H9 (cell line): ENCODE data around the gene PITPNB. TPM values are rescaled to one million over a fixed set of nuclear protein-coding genes. Genes with fewer than 3 reads are reported as not detected.
A peak's percentile ranks its signal among the peaks of the same experiment; 100 is the strongest.

Experiments
- DNase-seq: peaks from one replicate; pipeline ENCODE4 v3.0.0-alpha.2; 2017
- H2AFZ ChIP-seq: one replicate; pipeline ENCODE4 v1.6.1; 2013; ENCODE audit warnings: mild to moderate bottlenecking, low read length, control low read depth, moderate library complexity
- H2AK5ac ChIP-seq: 2 replicates; pipeline ENCODE4 v1.6.1; 2013; ENCODE audit warnings: low read length, control low read depth, mixed read lengths; ENCODE audit not compliant: insufficient read length
- H2BK120ac ChIP-seq: one replicate; pipeline ENCODE4 v1.6.1; 2013; ENCODE audit warnings: low read depth, mild to moderate bottlenecking, low read length, control low read depth, inconsistent platforms; ENCODE audit not compliant: poor library complexity, severe bottlenecking
- H2BK12ac ChIP-seq: 2 replicates; pipeline ENCODE4 v1.6.1; 2013; ENCODE audit warnings: low read length, control low read depth, mixed read lengths, low read depth; ENCODE audit not compliant: insufficient read length
- H2BK15ac ChIP-seq: 2 replicates; pipeline ENCODE4 v1.6.1; 2013; ENCODE audit warnings: low read depth, low read length, control low read depth
- H2BK20ac ChIP-seq: one replicate; pipeline ENCODE4 v1.6.1; 2013; ENCODE audit warnings: low read depth, mild to moderate bottlenecking, low read length, control low read depth, inconsistent platforms; ENCODE audit not compliant: poor library complexity, severe bottlenecking
- H2BK5ac ChIP-seq: 2 replicates; pipeline ENCODE4 v1.6.1; 2013; ENCODE audit warnings: low read length, control low read depth, mixed read lengths; ENCODE audit not compliant: insufficient read length
- H3K14ac ChIP-seq: 2 replicates; pipeline ENCODE4 v1.6.1; 2013; ENCODE audit warnings: low read length, control low read depth; ENCODE audit not compliant: insufficient read depth
- H3K18ac ChIP-seq: 2 replicates; pipeline ENCODE4 v1.6.1; 2013; ENCODE audit warnings: low read depth, mild to moderate bottlenecking, mixed read lengths, low read length, control low read depth; ENCODE audit not compliant: insufficient read length
- H3K23ac ChIP-seq: 2 replicates; pipeline ENCODE4 v1.6.1; 2013; ENCODE audit warnings: low read length, control low read depth, mixed read lengths, low read depth; ENCODE audit not compliant: insufficient read length
- H3K23me2 ChIP-seq: 2 replicates; pipeline ENCODE4 v1.6.1; 2013; ENCODE audit warnings: low read depth, mild to moderate bottlenecking, mixed read lengths, low read length, control low read depth; ENCODE audit not compliant: insufficient read length, poor library complexity, severe bottlenecking
- H3K27ac ChIP-seq: 2 replicates; pipeline ENCODE4 v1.5.1; 2013; ENCODE audit warnings: low read length, control low read depth, mixed read lengths, low read depth; ENCODE audit not compliant: insufficient read length
- H3K27me3 ChIP-seq: 2 replicates; pipeline ENCODE4 v1.6.1; 2013; ENCODE audit warnings: low read length, control low read depth, inconsistent platforms; ENCODE audit not compliant: insufficient read depth
- H3K4ac ChIP-seq: 2 replicates; pipeline ENCODE4 v1.6.1; 2013; ENCODE audit warnings: low read depth, mild to moderate bottlenecking, control low read depth, inconsistent platforms, low read length, moderate library complexity
- H3K4me1 ChIP-seq: 2 replicates; pipeline ENCODE4 v1.6.1; 2013; ENCODE audit warnings: low read length, control low read depth, inconsistent platforms; ENCODE audit not compliant: insufficient read depth
- H3K4me2 ChIP-seq: 2 replicates; pipeline ENCODE4 v1.6.1; 2013; ENCODE audit warnings: low read length, control low read depth, mixed read lengths; ENCODE audit not compliant: insufficient read length, insufficient read depth
- H3K56ac ChIP-seq: 2 replicates; pipeline ENCODE4 v1.6.1; 2013; ENCODE audit warnings: low read depth, mild to moderate bottlenecking, mixed read lengths, low read length, control low read depth; ENCODE audit not compliant: insufficient read length
- H3K79me1 ChIP-seq: 2 replicates; pipeline ENCODE4 v1.6.1; 2013; ENCODE audit warnings: low read depth, mild to moderate bottlenecking, moderate library complexity, low read length, control low read depth, inconsistent platforms; ENCODE audit not compliant: insufficient read depth, poor library complexity, severe bottlenecking
- H3K79me2 ChIP-seq: 2 replicates; pipeline ENCODE4 v1.6.1; 2013; ENCODE audit warnings: low read length, control low read depth, inconsistent platforms; ENCODE audit not compliant: insufficient read depth
- H3K9ac ChIP-seq: 2 replicates; pipeline ENCODE4 v1.6.1; 2013; ENCODE audit warnings: low read length, control low read depth, mixed read lengths; ENCODE audit not compliant: insufficient read length; ENCODE audit errors: extremely low read depth
- H3K9me3 ChIP-seq: one replicate; pipeline ENCODE4 v1.6.1; 2013; ENCODE audit warnings: low read depth, low read length, inconsistent platforms; ENCODE audit not compliant: control insufficient read depth
- H3T11ph ChIP-seq: one replicate; pipeline ENCODE4 v1.6.1; 2013; ENCODE audit warnings: mild to moderate bottlenecking, low read length, control low read depth, inconsistent platforms
- H4K20me1 ChIP-seq: one replicate; pipeline ENCODE4 v1.6.1; 2013; ENCODE audit not compliant: control insufficient read depth, insufficient read length, insufficient read depth
- H4K5ac ChIP-seq: 2 replicates; pipeline ENCODE4 v1.6.1; 2013; ENCODE audit warnings: low read depth, mild to moderate bottlenecking, mixed read lengths, low read length, control low read depth; ENCODE audit not compliant: insufficient read length
- H4K8ac ChIP-seq: replicated peaks from 2 replicates; pipeline ENCODE4 v1.6.1; 2013; ENCODE audit warnings: low read length, control low read depth, mixed read lengths, low read depth; ENCODE audit not compliant: insufficient read length
- H4K91ac ChIP-seq: 2 replicates; pipeline ENCODE4 v1.6.1; 2013; ENCODE audit warnings: low read depth, mild to moderate bottlenecking, moderate library complexity, mixed read lengths, low read length, control low read depth; ENCODE audit not compliant: insufficient read length
- H3K27ac Mint-ChIP-seq, 3 experiments: 2 replicates in 2 of 3; 3 replicates in 1 of 3; pipeline ENCODE4 v1.8.0; 2020 to 2021; ENCODE audit warnings: mixed read lengths in 3 of 3, mild to moderate bottlenecking in 1 of 3, moderate library complexity in 1 of 3
- H3K27me3 Mint-ChIP-seq: 2 replicates; pipeline ENCODE4 v1.8.0; 2021; ENCODE audit warnings: low read depth, mild to moderate bottlenecking, moderate library complexity, mixed read lengths
- H3K36me3 Mint-ChIP-seq, 3 experiments: 2 replicates in 2 of 3; 3 replicates in 1 of 3; pipeline ENCODE4 v1.8.0; 2020 to 2021; ENCODE audit warnings: low read depth in 3 of 3, mixed read lengths in 3 of 3; ENCODE audit not compliant: insufficient read depth in 1 of 3
- H3K4me1 Mint-ChIP-seq, 2 experiments: 2 replicates each; pipeline ENCODE4 v1.8.0; 2020; ENCODE audit warnings: mixed read lengths in 2 of 2
- H3K4me3 Mint-ChIP-seq, 2 experiments: 2 replicates in 1 of 2; 3 replicates in 1 of 2; pipeline ENCODE4 v1.8.0; 2020 to 2021; ENCODE audit warnings: mild to moderate bottlenecking in 2 of 2, mixed read lengths in 2 of 2, moderate library complexity in 1 of 2
- H3K9me3 Mint-ChIP-seq, 2 experiments: 2 replicates in 1 of 2; 3 replicates in 1 of 2; pipeline ENCODE4 v1.8.0; 2020; ENCODE audit warnings: mild to moderate bottlenecking in 2 of 2, mixed read lengths in 2 of 2, moderate library complexity in 1 of 2
- CTCF ChIP-seq: fragments of 200-600 bp; sonication (generic); conservative IDR thresholded peaks from 3 replicates; pipeline ENCODE4 v1.8.0; 2021; ENCODE audit warnings: antibody characterized with exemption, mild to moderate bottlenecking
- WGBS: extraction: QIAGEN DNeasy Blood & Tissue Kit; methylation state at CpG from one replicate; pipeline ENCODE4 v1.1.7; 2013; ENCODE audit warnings: missing lambda C conversion rate, low lambda C conversion rate, mixed read lengths; ENCODE audit not compliant: insufficient read length; ENCODE audit errors: extremely low coverage; 5-methylcytosine and 5-hydroxymethylcytosine counted together
- total RNA-seq: library from RNA; stranded (reverse); gene quantifications from 2 replicates; pipeline ENCODE4 v1.2.1, GENCODE V29; 2021

The PITPNB gene
- total RNA-seq, 1 experiment from 2014 or later: 106 TPM

- Mint-ChIP-seq H3K4me1 (peaks cover 31 to 35% of the 10 kb centered on the region in 2 experiments), H3K9me3 (no peaks in the 10 kb centered on the region), H3K4me3 (no peak overlapping the region), H3K27me3 (no peaks in the 10 kb centered on the region), H3K27ac (0 out of 7 replicates have a peak overlapping the region, but pooled peaks of 2 of the 3 experiments have one; percentile 9 to 19), H3K36me3 (peaks cover 11 to 42% (median 22%) of the 10 kb centered on the region in 3 experiments; a peak in 6 of 7 replicates)
- no peaks in the 10 kb centered on the region for H4K20me1 ChIP-seq
- H3K18ac ChIP-seq: no peak overlapping the region
- no peaks in the 10 kb centered on the region for H3K79me1 ChIP-seq
- no peak overlapping the region for H4K5ac ChIP-seq
- H2BK15ac ChIP-seq: no peak overlapping the region
- H3K27ac ChIP-seq: no peak overlapping the region
- H2AFZ ChIP-seq: no peak overlapping the region
- H2BK12ac ChIP-seq: no peak overlapping the region
- no peak overlapping the region for H2BK120ac ChIP-seq
- H3K14ac ChIP-seq: no peak overlapping the region
- H2BK5ac ChIP-seq: no peak overlapping the region
- H3K9ac ChIP-seq: no peak overlapping the region
- H3K56ac ChIP-seq: no peak overlapping the region
- peaks cover 3% of the 10 kb centered on the region; the same call in 1 of the 2 replicates for H3K4me1 ChIP-seq
- H4K8ac ChIP-seq: no peak overlapping the region
- DNase-seq: no peak
- H3K4me2 ChIP-seq: no peak overlapping the region
- H3K23me2 ChIP-seq: no peaks in the 10 kb centered on the region
- TF ChIP-seq CTCF: peak; percentile 87
- WGBS: no CpG with 5 or more reads among the region's 3 CpGs
- H3K9me3 ChIP-seq: no peaks in the 10 kb centered on the region
- no peaks in the 10 kb centered on the region for H3K27me3 ChIP-seq
- no peak overlapping the region for H3K23ac ChIP-seq
- H2AK5ac ChIP-seq: no peak overlapping the region
- no peak overlapping the region for H2BK20ac ChIP-seq
- no peak overlapping the region for H3T11ph ChIP-seq
- no peaks in the 10 kb centered on the region for H3K79me2 ChIP-seq
- H3K4ac ChIP-seq: no peak overlapping the region
- no peak overlapping the region for H4K91ac ChIP-seq
Measured at GRCh38 chr22:27885977-27886842, 32.8 kb downstream of the PITPNB start.
